ENCODE measurements around the gene MCM5.

MCM5 gene

GRCh38 chr22:35401863-35402262 lies 1.9 kb downstream of the MCM5 start:
- peaks cover 21% of the 10 kb centered on the region for H3K36me3 ChIP-seq (ENCODE audit: control insufficient read depth, insufficient read depth, low read length)
- no peak for DNase-seq

GRCh38 chr22:35403356-35403755 lies 3.4 kb downstream of the MCM5 start:
- H3K4me1 ChIP-seq (ENCODE audit: control insufficient read depth, insufficient read depth, low read length, poor library complexity, severe bottlenecking) = peaks cover 6% of the 10 kb centered on the region
- H3K27ac ChIP-seq (ENCODE audit: insufficient read depth, low read length, poor library complexity, severe bottlenecking) = no peak overlapping the region
- no peak for DNase-seq
- H3K27me3 ChIP-seq (replicated peaks; ENCODE audit: control insufficient read depth, insufficient read depth, low read length, poor library complexity, severe bottlenecking) = no peaks in the 10 kb centered on the region
- peaks cover 36% of the 10 kb centered on the region for H3K36me3 ChIP-seq (ENCODE audit: control insufficient read depth, insufficient read depth, low read length)
- H3K9me3 ChIP-seq (ENCODE audit: control insufficient read depth, low read length) = no peaks in the 10 kb centered on the region
- H3K4me3 ChIP-seq (ENCODE audit: insufficient read depth, low read depth, low read length, poor library complexity, severe bottlenecking) = no peak overlapping the region

More at GRCh38 chr22:35401863-35402262, 1.9 kb downstream of the MCM5 start:
- no peaks in the 10 kb centered on the region for H3K9me3 ChIP-seq (ENCODE audit: control insufficient read depth, low read length)
- H3K4me3 ChIP-seq (ENCODE audit: insufficient read depth, low read depth, low read length, poor library complexity, severe bottlenecking) = no peak overlapping the region
- peaks cover 6% of the 10 kb centered on the region for H3K4me1 ChIP-seq (ENCODE audit: control insufficient read depth, insufficient read depth, low read length, poor library complexity, severe bottlenecking)
- no peak overlapping the region for H3K27ac ChIP-seq (ENCODE audit: insufficient read depth, low read length, poor library complexity, severe bottlenecking)
- H3K27me3 ChIP-seq (replicated peaks; ENCODE audit: control insufficient read depth, insufficient read depth, low read length, poor library complexity, severe bottlenecking) = no peaks in the 10 kb centered on the region

- Histone ChIP-seq H3K27me3 (replicated peaks; ENCODE audit: control insufficient read depth, insufficient read depth, low read length, poor library complexity, severe bottlenecking) (no peaks in the 10 kb centered on the region), H3K27ac (ENCODE audit: insufficient read depth, low read length, poor library complexity, severe bottlenecking) (no peak overlapping the region), H3K4me3 (ENCODE audit: insufficient read depth, low read depth, low read length, poor library complexity, severe bottlenecking) (no peak overlapping the region), H3K9me3 (ENCODE audit: control insufficient read depth, low read length) (no peaks in the 10 kb centered on the region), H3K36me3 (ENCODE audit: control insufficient read depth, insufficient read depth, low read length) (peaks cover 43% of the 10 kb centered on the region), H3K4me1 (ENCODE audit: control insufficient read depth, insufficient read depth, low read length, poor library complexity, severe bottlenecking) (peaks cover 6% of the 10 kb centered on the region)
- DNase-seq = no peak
Measured at GRCh38 chr22:35404176-35404575, 4.2 kb downstream of the MCM5 start.

- no peaks in the 10 kb centered on the region for H3K4me1 ChIP-seq (ENCODE audit: control insufficient read depth, insufficient read depth, low read length, poor library complexity, severe bottlenecking)
- no peak overlapping the region for H3K4me3 ChIP-seq (ENCODE audit: insufficient read depth, low read depth, low read length, poor library complexity, severe bottlenecking)
- H3K27me3 ChIP-seq (replicated peaks; ENCODE audit: control insufficient read depth, insufficient read depth, low read length, poor library complexity, severe bottlenecking) = no peaks in the 10 kb centered on the region
- peaks cover 65% of the 10 kb centered on the region for H3K36me3 ChIP-seq (ENCODE audit: control insufficient read depth, insufficient read depth, low read length)
- no peaks in the 10 kb centered on the region for H3K9me3 ChIP-seq (ENCODE audit: control insufficient read depth, low read length)
- no peak for DNase-seq
- no peak overlapping the region for H3K27ac ChIP-seq (ENCODE audit: insufficient read depth, low read length, poor library complexity, severe bottlenecking)
Measured at GRCh38 chr22:35406443-35406842, 6.5 kb downstream of the MCM5 start.

GRCh38 chr22:35407362-35407761 lies 7.4 kb downstream of the MCM5 start:
- Histone ChIP-seq H3K27ac (ENCODE audit: insufficient read depth, low read length, poor library complexity, severe bottlenecking) (no peak overlapping the region), H3K36me3 (ENCODE audit: control insufficient read depth, insufficient read depth, low read length) (peaks cover 75% of the 10 kb centered on the region), H3K4me1 (ENCODE audit: control insufficient read depth, insufficient read depth, low read length, poor library complexity, severe bottlenecking) (no peaks in the 10 kb centered on the region), H3K4me3 (ENCODE audit: insufficient read depth, low read depth, low read length, poor library complexity, severe bottlenecking) (no peak overlapping the region), H3K27me3 (replicated peaks; ENCODE audit: control insufficient read depth, insufficient read depth, low read length, poor library complexity, severe bottlenecking) (no peaks in the 10 kb centered on the region), H3K9me3 (ENCODE audit: control insufficient read depth, low read length) (no peaks in the 10 kb centered on the region)
- DNase-seq = no peak

- no peak overlapping the region for H3K27ac ChIP-seq (ENCODE audit: insufficient read depth, low read length, poor library complexity, severe bottlenecking)
- no peaks in the 10 kb centered on the region for H3K27me3 ChIP-seq (replicated peaks; ENCODE audit: control insufficient read depth, insufficient read depth, low read length, poor library complexity, severe bottlenecking)
- no peaks in the 10 kb centered on the region for H3K4me1 ChIP-seq (ENCODE audit: control insufficient read depth, insufficient read depth, low read length, poor library complexity, severe bottlenecking)
- no peak overlapping the region for H3K4me3 ChIP-seq (ENCODE audit: insufficient read depth, low read depth, low read length, poor library complexity, severe bottlenecking)
- DNase-seq = no peak
- H3K9me3 ChIP-seq (ENCODE audit: control insufficient read depth, low read length) = no peaks in the 10 kb centered on the region
- peaks cover 88% of the 10 kb centered on the region for H3K36me3 ChIP-seq (ENCODE audit: control insufficient read depth, insufficient read depth, low read length)
Measured at GRCh38 chr22:35409783-35410662, 10.1 kb downstream of the MCM5 start.

GRCh38 chr22:35410663-35411034 lies 10.7 kb downstream of the MCM5 start:
- Histone ChIP-seq H3K27ac (ENCODE audit: insufficient read depth, low read length, poor library complexity, severe bottlenecking) (no peak overlapping the region), H3K9me3 (ENCODE audit: control insufficient read depth, low read length) (no peaks in the 10 kb centered on the region), H3K36me3 (ENCODE audit: control insufficient read depth, insufficient read depth, low read length) (peaks cover 92% of the 10 kb centered on the region), H3K4me3 (ENCODE audit: insufficient read depth, low read depth, low read length, poor library complexity, severe bottlenecking) (no peak overlapping the region), H3K4me1 (ENCODE audit: control insufficient read depth, insufficient read depth, low read length, poor library complexity, severe bottlenecking) (no peaks in the 10 kb centered on the region), H3K27me3 (replicated peaks; ENCODE audit: control insufficient read depth, insufficient read depth, low read length, poor library complexity, severe bottlenecking) (no peaks in the 10 kb centered on the region)
- no peak for DNase-seq

- H3K4me1 ChIP-seq (ENCODE audit: control insufficient read depth, insufficient read depth, low read length, poor library complexity, severe bottlenecking) = no peaks in the 10 kb centered on the region
- no peaks in the 10 kb centered on the region for H3K27me3 ChIP-seq (replicated peaks; ENCODE audit: control insufficient read depth, insufficient read depth, low read length, poor library complexity, severe bottlenecking)
- no peak overlapping the region for H3K27ac ChIP-seq (ENCODE audit: insufficient read depth, low read length, poor library complexity, severe bottlenecking)
- H3K9me3 ChIP-seq (ENCODE audit: control insufficient read depth, low read length) = no peaks in the 10 kb centered on the region
- no peak overlapping the region for H3K4me3 ChIP-seq (ENCODE audit: insufficient read depth, low read depth, low read length, poor library complexity, severe bottlenecking)
- no peak for DNase-seq
- peaks cover 95% of the 10 kb centered on the region for H3K36me3 ChIP-seq (ENCODE audit: control insufficient read depth, insufficient read depth, low read length)
Measured at GRCh38 chr22:35411102-35411501, 11.2 kb downstream of the MCM5 start.

GRCh38 chr22:35413624-35414023 lies 13.7 kb downstream of the MCM5 start:
- H3K27me3 ChIP-seq (replicated peaks; ENCODE audit: control insufficient read depth, insufficient read depth, low read length, poor library complexity, severe bottlenecking) = no peaks in the 10 kb centered on the region
- DNase-seq = no peak
- no peaks in the 10 kb centered on the region for H3K4me1 ChIP-seq (ENCODE audit: control insufficient read depth, insufficient read depth, low read length, poor library complexity, severe bottlenecking)
- H3K9me3 ChIP-seq (ENCODE audit: control insufficient read depth, low read length) = no peaks in the 10 kb centered on the region
- H3K27ac ChIP-seq (ENCODE audit: insufficient read depth, low read length, poor library complexity, severe bottlenecking) = no peak overlapping the region
- peaks cover 90% of the 10 kb centered on the region for H3K36me3 ChIP-seq (ENCODE audit: control insufficient read depth, insufficient read depth, low read length)
- no peak overlapping the region for H3K4me3 ChIP-seq (ENCODE audit: insufficient read depth, low read depth, low read length, poor library complexity, severe bottlenecking)

GRCh38 chr22:35417606-35418005 lies 17.7 kb downstream of the MCM5 start:
- no peaks in the 10 kb centered on the region for H3K9me3 ChIP-seq (ENCODE audit: control insufficient read depth, low read length)
- H3K36me3 ChIP-seq (ENCODE audit: control insufficient read depth, insufficient read depth, low read length) = peaks cover 91% of the 10 kb centered on the region

More at GRCh38 chr22:35417606-35418005, 17.7 kb downstream of the MCM5 start:
- H3K27me3 ChIP-seq (replicated peaks; ENCODE audit: control insufficient read depth, insufficient read depth, low read length, poor library complexity, severe bottlenecking) = no peaks in the 10 kb centered on the region
- no peak overlapping the region for H3K27ac ChIP-seq (ENCODE audit: insufficient read depth, low read length, poor library complexity, severe bottlenecking)
- H3K4me1 ChIP-seq (ENCODE audit: control insufficient read depth, insufficient read depth, low read length, poor library complexity, severe bottlenecking) = no peaks in the 10 kb centered on the region
- H3K4me3 ChIP-seq (ENCODE audit: insufficient read depth, low read depth, low read length, poor library complexity, severe bottlenecking) = no peak overlapping the region
- DNase-seq = no peak

Data from effector memory CD4-positive, alpha-beta T cell (primary cell).